Inflammatory macrophage (primary cell): Measurements from ENCODE around the gene ATP2B3.

ENCODE experiments used
- DNase-seq, 2 donors: peaks; one replicate each; pipeline ENCODE4 v3.0.0-alpha.2; 2020 to 2022

ATP2B3 gene

DNA sequence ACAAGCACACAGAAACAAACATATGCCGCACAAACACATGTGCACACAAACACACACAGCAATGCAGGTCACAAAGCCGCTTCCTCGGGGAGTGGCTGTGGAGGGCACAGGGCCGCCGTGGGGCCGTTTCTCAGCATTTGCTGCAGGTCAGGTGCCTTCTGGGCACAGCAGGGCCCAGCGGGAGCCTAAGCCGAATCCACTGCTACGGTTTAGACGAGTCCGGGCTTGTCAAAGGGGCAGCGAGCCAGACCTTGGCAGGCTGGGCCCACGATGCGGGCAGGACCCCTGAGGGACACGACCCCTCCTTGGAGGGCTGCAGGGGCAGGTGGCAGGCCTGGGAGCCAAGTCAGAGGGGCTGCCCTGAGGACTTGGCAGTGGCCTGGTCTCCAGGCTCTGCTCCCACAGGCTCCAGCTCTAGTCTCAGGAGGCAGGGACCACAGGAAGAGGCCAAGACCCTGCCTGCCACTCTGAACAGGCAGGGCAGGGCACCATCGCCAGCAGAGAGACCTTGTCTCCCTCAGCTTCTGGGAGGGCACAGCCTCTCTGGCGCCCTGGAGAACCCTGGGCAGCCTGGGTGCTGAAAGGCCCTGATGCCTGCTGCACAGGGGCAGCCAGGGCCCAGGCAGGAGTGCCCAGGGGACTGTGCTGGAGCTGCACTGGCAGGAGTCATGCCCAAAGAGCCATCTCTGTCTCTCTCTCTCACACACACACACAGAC, 5.5 kb upstream of the ATP2B3 start:
- DNase-seq: no peak

DNA sequence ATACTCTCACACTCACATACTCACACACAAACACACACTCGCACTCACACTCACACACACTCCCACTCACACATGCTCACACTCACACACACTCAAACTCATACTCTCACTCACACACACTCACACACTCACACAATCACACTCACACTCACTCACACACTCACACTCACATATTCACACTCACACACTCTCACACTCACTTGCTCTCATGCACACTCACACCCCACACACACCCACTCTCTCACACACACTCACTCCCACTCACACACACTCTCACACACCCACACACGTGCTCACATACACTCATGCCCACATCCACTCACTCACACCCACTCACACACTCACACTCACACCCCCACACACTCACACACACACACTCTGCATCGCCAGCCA, 4.9 kb upstream of the ATP2B3 start:
- no peak for DNase-seq

DNA sequence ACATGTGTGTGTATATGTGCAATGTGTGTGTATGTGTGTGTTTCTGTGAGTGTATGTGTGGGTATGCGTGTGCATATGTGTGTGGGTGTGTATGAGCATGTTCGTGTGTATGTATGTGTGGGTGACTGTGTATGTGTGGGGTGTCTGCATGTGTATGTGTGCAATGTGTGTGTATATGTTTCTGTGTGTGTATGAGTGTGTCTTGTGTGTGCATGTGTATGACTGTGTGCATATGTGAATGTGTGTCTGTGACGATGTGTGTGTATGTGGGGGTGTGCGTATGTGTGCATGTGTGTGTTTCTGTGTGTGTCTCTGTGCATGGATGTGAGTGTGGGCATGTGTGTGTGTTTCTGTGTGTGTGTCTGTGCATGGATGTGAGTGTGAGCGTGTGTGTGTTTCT, 4.2 kb upstream of the ATP2B3 start:
- DNase-seq: no peak

DNA sequence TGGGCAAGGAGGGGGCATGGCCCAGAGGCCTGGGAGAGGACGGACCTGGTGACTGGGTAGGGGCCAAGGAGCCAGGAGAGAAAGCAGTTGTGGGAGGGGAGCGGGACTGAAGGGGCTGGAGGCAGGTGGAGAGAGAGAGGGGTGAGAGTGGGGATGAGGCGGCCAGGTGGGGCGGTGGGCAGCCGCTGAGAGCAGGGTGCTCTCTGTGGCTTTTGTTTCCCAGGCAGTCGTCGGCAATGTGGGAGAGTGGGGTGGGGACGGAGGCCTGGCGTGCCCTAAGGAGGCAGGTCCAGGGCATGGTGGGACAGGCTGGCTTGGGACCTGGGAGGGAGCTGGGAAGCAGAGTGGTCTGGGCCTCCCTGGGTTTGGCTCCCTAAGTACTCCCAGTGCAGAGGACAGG, 3.2 kb upstream of the ATP2B3 start:
- no peak for DNase-seq

DNA sequence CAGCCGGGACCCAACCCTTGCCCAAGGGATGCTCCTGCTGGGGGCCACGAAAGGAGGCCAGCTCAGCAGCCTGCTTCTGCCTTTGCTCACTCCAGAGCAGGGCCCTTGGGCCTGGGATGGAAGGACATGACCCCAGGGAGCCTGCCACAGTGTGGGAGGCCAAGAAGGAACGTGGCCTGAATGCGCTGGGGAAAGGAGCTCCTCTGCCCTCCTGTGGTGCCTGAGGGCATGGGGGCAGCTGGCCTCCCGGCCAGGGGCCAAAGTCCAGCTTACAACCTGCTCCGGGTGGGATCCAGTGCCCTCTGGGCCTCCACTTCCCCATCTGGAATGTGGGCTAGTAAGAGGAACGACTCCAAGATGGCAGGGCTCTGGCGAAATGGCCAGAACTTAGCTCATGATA, 2.0 kb upstream of the ATP2B3 start:
- DNase-seq: no peak

DNA sequence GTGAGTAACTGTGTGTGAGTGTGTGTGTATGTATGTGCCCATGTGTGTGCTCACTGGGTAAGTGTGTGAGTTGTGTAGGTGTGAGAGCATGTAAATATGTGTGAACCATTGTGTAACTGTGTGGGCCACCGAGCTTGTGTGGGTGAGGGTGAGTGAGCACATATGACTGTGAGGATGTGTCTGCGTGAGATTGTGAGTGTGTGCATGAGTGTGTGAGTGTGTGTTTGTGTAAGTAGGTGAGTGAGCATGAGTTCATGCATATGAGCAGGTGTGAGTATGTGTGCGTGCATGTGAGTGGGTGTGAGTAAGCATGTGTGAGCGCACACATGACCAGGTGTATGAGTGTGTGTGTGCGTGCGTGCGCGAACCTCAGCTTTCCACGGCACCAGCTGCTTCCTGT, 1.4 kb upstream of the ATP2B3 start:
- DNase-seq: no peak

DNA sequence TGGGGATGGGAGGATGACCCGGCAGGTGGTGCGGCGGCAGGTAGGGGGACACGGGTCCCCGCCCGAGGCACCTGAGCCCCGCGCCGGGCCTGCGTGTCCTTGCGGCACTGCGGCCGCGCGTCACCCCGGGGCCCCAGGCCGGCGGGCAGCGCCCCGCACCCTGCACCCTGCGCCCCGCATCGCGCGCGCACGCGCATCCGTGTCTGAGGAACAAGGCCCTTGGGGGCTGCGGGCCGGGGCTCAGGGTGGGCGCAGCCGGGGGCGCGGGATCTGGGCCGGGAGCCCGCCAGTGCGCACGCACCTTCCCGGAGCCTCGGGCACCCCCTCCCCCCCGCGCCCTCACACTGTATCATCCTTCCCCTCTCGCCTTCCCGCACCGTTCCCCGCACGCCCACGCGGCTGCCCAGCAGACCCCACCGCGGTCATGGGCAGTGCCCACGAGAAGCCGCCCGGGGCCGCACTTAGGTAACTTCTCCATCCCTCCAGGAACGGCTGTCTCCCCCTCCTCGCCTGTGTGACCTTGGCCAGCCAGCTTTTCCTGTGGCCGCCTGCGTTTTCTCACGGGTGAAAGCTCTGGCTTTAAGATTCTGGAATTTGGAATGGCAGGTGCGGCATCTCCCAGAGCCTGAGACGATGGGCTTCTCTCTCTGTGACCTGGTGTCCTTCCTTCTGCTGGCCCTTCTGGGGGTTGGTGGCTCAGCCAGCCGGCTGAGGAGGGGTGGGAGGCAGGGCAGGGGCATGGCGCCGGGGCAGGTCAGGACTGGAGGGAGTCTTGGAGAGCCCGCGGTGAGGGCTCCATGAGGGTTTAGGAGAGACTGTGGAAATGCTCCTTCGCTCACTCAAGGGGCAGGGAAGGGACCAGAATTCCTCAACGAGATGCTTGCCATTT, 748 bp downstream of the ATP2B3 start:
- no peak for DNase-seq

DNA sequence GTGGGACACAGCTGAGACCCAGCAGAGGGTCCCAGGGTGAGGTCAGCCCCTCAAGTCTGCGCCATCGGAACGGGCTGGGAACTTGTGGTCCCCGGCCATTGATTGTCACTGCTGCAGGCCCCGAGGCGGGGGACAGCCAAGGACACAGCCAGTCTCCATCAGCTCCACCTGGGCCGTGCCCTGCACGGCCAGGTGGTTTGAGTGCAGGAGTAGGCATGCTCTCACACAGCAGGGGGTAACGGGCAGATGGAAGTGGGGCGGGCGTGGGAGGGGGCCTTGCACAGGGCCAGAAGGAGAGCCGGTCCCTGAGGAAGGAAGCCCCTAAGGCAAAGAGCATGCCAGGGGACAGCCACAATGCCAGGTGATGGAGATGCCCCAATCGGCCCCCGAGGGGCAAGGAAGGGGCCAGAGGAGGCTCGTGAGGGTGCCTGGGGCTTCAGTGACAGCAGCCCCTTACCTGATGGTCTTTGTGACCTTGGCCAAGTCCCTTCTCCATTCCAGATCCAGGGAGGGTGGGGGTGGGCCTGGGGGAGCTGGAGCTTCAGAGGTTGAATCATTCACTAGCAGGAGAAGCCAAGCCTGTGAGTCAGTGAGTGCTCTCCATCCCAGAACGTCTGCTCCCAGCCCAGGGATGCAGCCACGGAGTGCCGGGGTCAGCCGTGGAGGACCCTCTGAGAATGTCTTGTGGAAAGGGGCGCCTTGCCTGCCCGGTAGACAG, 2.3 kb downstream of the ATP2B3 start:
- no peak for DNase-seq

DNA sequence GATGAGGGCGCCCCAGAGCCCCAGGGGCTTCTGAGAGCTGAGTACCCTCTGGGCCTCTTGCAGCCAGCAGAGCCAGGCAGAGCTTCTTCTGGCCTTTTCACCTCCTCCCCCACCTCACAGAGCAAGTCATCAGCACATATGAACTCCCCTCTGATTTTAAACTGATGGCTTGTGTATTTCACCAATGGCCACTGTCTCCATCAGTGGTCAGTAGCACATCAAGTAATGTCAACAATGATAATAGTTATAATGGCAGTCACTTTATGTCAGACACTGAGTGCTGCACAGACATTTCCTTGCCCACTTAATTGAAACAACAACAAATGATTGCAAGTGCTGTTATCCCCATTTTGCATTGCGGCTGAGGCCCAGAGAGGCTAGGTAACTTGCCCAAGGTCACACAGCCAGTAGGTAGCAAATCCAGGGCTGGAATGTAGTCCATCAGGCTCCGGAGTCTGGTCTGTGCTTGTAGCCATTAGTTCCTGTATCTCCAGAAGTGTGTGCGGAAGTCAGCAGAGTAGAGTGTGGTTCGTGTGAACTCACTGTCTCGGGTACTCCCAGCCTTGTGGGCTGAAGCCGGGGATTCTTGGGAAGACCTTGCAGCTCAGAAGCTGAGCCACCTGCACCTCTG, 3.0 kb downstream of the ATP2B3 start:
- DNase-seq: no peak

DNA sequence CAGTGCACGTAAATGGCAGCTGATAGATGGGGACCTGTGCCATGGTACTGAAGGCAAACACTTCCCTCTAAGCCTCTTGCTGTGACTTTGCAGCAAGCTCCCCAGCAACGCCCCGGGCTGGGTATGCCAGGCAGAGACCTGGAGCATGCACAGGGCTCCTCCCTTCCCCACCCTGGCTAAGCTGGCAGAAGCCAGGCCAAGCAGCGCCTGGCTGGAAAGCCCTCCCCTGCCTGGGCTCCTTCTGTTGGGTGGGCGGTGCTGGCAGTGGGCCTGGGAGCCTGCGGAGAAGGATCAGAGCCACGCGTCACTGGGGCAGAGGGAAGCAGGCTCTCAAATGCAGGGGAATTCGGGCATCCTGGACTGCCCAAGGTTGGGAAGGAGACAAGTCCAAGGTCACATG, 3.6 kb downstream of the ATP2B3 start:
- DNase-seq: no peak

DNA sequence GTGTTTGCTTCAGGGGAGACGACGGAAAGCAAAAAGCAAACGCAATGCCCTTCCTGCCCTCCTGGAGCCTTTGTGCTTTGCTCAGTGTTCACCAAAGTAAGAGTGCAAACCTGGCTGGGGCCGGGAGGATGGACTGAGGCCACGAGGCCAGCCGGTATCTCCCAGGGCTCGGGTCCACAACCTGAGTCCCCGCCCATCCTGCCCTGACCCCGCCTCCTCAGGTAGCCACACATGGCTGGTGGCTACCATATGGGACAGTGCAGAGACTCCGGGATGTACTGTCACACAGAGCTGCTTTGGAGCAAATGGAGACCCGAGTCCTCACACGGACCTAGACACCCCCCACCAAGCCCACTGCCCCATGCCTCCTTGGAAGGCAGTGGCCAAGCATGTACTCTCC, 4.8 kb downstream of the ATP2B3 start:
- no peak for DNase-seq

DNA sequence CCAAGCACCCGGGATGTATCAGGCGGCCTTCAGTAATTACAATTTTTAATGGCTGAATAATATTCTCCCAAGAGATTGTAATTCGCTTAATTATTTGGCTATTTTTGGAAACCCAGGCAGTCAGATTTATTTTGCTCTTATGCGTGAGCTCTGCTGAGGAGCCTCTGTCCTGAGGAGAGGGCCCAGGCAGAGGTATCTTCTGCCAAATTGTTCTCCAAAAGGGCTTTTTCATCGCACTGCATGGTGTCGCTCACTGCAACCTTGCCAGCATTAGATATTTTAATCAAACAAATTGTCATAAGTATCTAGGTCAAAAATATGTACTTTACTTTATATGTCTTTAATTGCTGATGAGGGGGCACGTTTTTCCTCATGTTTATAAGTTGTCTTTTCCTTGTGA, 5.8 kb downstream of the ATP2B3 start:
- DNase-seq: no peak

DNA sequence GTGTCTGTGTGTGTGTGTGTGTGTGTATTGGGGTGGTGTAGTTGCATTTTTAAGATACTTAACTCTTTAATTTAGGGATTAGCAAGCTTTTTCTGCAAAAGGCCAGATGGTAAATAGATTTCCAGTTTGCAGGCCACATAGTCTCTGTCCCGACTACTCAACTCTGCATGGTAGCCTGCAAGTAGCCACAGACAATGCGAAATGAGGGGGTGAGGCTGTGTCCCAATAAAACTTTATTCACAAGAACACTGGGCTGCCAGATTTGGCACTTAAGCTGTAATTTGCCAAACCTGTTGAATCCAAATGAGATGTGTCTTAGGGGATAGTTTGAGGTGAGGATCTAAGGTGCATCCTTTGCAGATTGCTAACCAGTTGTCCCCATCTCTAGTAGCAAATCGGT, 6.8 kb downstream of the ATP2B3 start:
- no peak for DNase-seq

DNA sequence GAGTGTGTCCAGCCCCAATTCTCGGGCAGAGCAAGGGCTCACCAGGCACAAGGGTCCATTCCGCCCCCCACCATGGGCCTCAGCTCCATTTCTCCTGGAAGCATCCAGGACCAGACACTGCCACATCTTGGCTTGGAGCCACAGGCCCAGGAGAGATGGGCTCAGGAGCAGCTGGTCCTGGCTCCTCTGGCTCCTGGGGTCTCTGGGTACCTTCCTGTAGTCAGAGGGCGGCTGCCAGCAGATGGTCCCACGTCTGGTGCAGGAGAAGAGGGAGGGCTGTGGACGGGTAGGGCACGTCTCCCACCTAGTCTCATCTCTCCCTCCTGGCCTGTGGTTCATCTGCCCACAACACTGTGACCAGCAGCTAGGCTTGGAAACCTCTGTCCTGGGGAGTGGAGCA, 8.0 kb downstream of the ATP2B3 start:
- DNase-seq: no peak

DNA sequence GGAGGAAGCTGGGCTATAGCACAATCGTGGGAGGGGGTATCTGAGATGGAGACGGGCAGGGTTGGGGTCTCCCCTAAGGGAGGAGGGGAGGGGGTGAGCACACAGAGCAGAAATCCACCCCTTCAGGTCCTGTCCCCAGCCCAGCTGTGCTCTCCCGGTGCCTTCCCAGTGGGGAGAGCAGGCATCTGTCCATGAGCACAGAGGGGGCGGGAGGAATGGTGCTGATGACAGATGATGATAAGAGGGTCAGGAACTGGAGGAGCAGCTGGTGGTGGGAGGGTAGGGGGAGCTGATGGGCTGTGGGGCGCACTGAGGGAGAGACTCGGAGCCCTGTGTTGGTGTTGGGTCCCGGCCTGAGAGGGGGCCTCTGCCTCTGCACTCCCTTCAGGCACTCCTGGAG, 8.6 kb downstream of the ATP2B3 start:
- no peak for DNase-seq

DNA sequence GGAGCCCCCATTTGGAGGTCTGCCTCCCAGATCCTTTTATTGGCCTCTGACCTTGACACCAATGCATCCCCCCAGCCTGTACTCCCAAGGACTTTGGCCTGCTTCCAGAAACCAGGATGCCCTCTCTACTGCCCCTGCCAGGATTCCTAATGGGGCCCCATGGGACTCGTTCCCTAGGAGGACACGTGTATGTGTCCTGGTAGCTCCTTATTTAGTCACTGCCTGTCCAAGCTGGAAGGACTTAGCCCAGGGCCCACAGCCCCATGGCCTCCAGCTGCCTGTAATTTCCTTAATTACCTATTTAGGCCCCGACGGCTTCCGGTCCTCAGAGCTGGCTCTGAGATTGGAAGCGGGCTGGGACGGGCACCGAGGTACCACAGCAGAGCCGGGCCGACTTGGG, 9.4 kb downstream of the ATP2B3 start:
- DNase-seq: no peak

DNA sequence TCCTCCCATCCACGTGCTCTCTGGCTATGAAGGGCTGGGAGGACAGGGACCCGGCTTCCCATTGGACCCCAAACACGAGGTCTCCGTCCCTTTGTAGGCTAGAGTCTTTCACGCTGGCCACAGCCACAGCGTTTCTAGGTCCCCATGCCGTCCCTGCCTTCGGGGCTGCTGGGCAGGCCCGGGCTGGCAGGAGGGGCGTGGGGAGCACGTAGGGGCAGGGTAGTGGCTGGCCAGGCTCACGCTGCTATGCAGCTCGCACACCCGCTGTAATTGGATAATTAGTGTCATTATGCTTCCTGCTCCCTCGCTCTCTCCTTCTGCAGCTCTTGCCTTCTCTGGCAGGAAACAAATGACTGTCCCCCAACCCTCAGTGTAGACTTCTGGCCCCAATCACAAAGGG, 9.8 kb downstream of the ATP2B3 start:
- DNase-seq: no peak

DNA sequence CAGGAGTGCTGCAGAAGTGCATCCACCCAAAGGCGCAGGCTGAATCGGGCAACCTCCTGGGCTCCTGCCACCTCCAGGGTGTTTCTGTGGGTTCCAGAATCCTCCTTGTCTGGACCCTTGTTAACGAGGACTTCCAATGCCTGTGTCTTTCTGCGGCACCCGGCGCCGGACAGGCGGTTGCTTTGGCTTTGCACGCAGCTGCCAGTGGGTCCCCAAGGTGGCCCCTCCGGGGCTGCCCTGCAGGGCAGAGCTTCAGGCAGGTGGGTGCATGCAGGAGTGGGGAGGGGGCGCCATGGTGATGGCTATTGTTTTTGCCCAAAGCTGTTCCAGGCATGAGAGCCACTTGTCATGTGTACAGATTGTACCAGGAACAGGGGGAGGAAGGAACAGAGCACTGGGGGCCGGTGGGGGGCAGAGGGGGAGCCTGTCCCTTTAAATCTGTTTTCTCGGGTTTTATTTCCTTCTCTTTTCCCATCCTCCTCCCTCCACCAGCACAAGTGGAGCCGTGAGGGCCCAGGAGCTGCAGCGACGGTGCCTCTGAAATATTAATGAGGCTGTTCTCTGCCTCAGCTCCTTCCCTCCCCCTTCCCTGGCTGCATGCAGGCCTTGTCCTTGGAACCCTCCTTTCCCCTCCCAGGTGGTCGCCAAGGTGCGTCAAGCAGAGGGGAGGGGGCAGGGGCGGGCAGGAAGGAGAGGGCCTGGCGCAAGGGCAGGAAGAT, 13.1 kb downstream of the ATP2B3 start:
- DNase-seq: no peak

DNA sequence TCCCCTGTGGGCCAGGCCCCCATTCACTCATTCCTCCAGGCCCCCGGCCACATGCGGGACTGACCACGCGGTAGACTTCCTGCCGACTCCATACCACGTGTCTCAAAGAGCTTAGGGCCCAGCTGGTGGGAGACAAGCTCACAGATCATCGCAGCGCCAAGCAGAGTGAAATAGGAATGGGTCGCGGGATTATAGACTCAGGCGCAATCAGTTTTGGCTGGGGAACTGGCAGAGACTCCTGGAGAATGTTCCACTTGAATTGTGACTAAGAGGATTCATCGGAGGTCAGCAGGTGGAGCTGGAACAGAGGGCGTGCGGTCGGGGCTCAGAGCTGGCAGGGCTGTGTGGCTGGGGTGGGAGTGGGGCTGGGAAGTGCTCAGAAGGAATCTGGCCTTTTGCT, 15.6 kb downstream of the ATP2B3 start:
- DNase-seq: no peak

DNA sequence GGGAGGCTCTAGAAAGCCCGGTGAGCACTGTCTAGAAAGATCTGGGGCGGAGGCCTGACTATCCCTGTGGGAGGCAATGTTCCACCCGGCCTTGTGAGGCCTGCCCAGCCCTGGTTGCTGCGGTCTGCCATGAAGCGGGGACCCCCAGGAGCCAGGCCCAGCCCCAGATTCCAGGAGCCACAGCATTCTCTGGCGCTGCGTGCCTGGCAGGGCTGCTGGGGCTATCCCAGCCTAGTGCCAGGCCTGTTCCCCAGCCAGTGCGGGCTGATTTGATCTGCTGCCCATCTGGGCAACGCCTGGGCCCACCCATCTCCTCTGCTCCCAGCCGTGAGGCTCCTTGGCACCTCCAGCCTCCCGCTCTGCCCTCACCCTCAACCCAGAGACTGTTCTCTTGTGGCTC, 19.6 kb downstream of the ATP2B3 start:
- no peak for DNase-seq

DNA sequence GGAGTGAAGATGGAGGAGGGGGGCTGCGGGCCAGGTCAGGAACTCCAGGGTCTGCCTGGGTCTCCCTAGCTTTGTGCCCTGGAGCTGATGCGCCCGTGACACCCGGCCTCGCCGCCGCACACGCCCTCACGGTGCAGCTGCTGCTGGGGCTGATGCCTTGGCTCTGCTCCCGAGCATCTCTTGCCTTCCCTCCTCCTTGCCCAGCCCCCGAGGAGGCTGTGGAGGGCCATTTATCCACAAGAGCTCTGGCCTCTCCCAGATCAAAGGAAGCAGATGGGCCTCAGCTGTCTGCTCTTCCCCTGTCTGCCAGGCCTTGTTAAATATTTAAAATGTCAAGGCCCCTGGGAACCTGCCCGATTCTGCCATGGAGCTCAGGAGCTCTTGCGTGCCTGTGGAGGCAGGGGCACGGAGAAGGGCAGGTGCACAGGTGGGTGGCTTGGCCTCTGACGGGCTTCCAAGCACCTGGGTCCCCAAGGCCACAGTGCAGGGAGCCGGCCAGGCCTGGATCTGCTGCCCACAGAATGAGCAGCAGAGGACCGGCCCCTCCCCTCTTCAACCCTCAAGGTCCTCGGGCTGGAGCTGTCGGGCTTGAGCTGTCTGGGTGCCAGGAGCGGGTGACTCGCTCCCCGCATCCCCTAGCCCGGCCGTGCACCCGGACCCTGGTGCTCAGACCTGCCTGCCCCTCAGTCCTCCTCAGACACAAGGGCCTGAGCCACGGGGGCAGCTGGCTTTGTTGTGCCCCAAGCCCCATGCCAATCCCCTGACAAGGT, 20.3 kb downstream of the ATP2B3 start:
- no peak for DNase-seq

DNA sequence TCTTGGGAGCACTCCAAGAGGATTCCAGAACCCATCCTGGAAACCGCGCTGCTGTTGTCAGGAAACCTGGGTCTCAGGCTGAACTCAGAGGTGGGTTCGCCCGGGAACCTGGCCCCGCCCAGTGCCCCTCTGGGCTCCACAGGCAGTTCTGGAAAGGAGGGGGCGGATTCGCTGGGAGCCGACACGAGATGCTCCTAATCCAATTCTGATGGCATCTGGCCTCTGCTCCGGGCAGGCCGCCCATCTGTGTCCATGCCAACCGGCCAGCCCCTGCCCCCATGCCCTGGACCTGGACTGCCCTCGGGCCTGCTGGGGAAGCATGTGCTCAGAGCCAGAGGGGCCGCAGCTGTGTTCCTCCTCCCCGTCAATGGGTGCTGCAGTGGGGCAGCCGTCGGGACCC, 21.0 kb downstream of the ATP2B3 start:
- DNase-seq: no peak
